Fibroblast of lung (primary cell): ENCODE results near the gene EPAS1.

Source experiments
- EZH2 ChIP-seq: IDR thresholded peaks from 2 replicates; pipeline ENCODE4 v1.5.1; 2012; ENCODE audit warnings: low read length, control low read depth, mild to moderate bottlenecking; ENCODE audit errors: missing control alignments
- TF ChIP-seq, protein P1 (sequence below), 2 donors: IDR thresholded peaks in 1 of 2; conservative IDR thresholded peaks in 1 of 2; 1 replicate in 1 of 2; 2 replicates in 1 of 2; pipeline ENCODE4 v1.5.1; 2011 to 2012; ENCODE audit warnings: low read length in 2 of 2, control low read depth in 1 of 2, inconsistent platforms in 1 of 2, low read depth in 1 of 2, mild to moderate bottlenecking in 1 of 2

DNA sequence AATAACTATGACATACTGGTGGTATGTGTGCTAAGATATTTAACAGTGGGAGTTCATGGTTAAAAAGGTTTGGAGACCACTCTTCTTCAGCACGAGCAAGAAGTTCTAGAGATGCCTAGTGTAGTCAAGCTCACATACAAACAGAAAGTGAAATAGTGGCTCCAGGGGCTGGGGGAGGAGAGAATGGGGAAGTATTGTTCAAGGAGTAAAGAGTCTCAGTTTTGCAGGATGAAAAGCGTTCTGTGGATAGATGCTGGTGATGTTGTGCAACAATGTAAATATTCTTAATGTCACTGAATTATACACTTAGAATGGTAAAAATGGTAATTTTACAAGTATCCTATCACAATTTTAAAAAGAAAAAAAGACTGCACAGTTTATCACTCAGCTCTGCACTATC is 29.0 kb upstream of the EPAS1 start:
- TF ChIP-seq, protein P1, sequence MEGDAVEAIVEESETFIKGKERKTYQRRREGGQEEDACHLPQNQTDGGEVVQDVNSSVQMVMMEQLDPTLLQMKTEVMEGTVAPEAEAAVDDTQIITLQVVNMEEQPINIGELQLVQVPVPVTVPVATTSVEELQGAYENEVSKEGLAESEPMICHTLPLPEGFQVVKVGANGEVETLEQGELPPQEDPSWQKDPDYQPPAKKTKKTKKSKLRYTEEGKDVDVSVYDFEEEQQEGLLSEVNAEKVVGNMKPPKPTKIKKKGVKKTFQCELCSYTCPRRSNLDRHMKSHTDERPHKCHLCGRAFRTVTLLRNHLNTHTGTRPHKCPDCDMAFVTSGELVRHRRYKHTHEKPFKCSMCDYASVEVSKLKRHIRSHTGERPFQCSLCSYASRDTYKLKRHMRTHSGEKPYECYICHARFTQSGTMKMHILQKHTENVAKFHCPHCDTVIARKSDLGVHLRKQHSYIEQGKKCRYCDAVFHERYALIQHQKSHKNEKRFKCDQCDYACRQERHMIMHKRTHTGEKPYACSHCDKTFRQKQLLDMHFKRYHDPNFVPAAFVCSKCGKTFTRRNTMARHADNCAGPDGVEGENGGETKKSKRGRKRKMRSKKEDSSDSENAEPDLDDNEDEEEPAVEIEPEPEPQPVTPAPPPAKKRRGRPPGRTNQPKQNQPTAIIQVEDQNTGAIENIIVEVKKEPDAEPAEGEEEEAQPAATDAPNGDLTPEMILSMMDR (conservative IDR thresholded peaks at IDR 0.05 in 1 of 2, IDR thresholded peaks at IDR 0.05 in 1 of 2; ENCODE audit: low read depth in 1 of 2, low read length in 2 of 2) = no peak
- no peak for TF ChIP-seq EZH2
